ENCODE results near the gene RABGAP1. TPM values are rescaled to one million over a fixed set of nuclear protein-coding genes. Genes with fewer than 3 reads are reported as not detected.

RABGAP1 gene
- total RNA-seq, 1 donor from 2014 or later = 44.7 TPM

DNA sequence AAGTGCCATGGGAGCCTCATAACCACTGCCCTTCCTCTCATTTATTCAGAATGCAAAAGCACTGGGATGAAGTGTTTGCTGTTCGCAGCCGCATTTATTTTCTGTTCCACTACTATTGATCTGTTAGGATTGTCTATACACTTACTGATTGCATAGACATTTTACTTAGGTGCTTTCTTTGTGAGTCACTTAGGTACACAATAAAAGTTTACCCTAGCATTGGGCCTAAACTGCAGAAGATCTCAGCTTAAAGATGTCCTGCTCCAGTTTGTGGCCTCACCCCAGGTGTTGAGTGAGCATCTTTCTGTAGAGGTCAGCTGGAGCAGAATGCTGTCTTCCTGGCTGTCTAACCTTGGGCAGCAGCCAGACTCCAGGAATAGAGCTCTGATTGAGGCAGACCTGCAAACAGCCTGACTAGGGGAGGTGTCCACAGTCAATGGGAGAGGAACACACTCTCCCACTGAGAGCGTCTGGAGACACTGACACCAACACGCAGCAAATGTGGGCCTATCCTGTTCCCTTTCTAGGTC, 146.6 kb downstream of the RABGAP1 start:
- Histone ChIP-seq H3K9me3 (ENCODE audit: insufficient read depth, low read depth, low read length) (no peaks in the 10 kb centered on the region), H3K79me2 (ENCODE audit: insufficient read depth, low read length) (no peaks in the 10 kb centered on the region), H4K20me1 (ENCODE audit: insufficient read depth, low read length) (peaks cover 17% of the 10 kb centered on the region), H3K27ac (ENCODE audit: low read depth, low read length) (no peak overlapping the region), H3K36me3 (ENCODE audit: insufficient read depth, low read length) (peaks cover 20% of the 10 kb centered on the region), H2AFZ (ENCODE audit: low read depth, low read length) (no peak overlapping the region), H3K27me3 (ENCODE audit: insufficient read depth, low read length) (no peaks in the 10 kb centered on the region), H3K9ac (ENCODE audit: low read length) (no peak overlapping the region), H3K4me3 (ENCODE audit: insufficient read depth, low read depth, low read length) (no peak overlapping the region), H3K4me1 (ENCODE audit: insufficient read depth, low read length) (peaks cover 5% of the 10 kb centered on the region), H3K4me2 (ENCODE audit: low read length) (no peak overlapping the region)
- Mint-ChIP-seq H3K4me3 (ENCODE audit: unreplicated experiment) (no peak overlapping the region), H3K27me3 (ENCODE audit: low read depth, unreplicated experiment) (no peaks in the 10 kb centered on the region), H3K9me3 (ENCODE audit: unreplicated experiment) (no peaks in the 10 kb centered on the region), H3K36me3 (ENCODE audit: low read depth, unreplicated experiment) (peaks cover 13% of the 10 kb centered on the region), H3K27ac (ENCODE audit: unreplicated experiment) (no peak overlapping the region), H3K4me1 (ENCODE audit: low read depth, unreplicated experiment) (peaks cover 20% of the 10 kb centered on the region)
- FAIRE-seq (no peak), DNase-seq (ENCODE audit: low read depth) (no peak)
- TF ChIP-seq EZH2 (IDR thresholded peaks at IDR 0.05; ENCODE audit: insufficient read depth, low read length) = no peak
- TF ChIP-seq, protein P1, sequence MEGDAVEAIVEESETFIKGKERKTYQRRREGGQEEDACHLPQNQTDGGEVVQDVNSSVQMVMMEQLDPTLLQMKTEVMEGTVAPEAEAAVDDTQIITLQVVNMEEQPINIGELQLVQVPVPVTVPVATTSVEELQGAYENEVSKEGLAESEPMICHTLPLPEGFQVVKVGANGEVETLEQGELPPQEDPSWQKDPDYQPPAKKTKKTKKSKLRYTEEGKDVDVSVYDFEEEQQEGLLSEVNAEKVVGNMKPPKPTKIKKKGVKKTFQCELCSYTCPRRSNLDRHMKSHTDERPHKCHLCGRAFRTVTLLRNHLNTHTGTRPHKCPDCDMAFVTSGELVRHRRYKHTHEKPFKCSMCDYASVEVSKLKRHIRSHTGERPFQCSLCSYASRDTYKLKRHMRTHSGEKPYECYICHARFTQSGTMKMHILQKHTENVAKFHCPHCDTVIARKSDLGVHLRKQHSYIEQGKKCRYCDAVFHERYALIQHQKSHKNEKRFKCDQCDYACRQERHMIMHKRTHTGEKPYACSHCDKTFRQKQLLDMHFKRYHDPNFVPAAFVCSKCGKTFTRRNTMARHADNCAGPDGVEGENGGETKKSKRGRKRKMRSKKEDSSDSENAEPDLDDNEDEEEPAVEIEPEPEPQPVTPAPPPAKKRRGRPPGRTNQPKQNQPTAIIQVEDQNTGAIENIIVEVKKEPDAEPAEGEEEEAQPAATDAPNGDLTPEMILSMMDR (IDR thresholded peaks at IDR 0.05; ENCODE audit: insufficient read depth, low read depth, low read length) = no peak

DNA sequence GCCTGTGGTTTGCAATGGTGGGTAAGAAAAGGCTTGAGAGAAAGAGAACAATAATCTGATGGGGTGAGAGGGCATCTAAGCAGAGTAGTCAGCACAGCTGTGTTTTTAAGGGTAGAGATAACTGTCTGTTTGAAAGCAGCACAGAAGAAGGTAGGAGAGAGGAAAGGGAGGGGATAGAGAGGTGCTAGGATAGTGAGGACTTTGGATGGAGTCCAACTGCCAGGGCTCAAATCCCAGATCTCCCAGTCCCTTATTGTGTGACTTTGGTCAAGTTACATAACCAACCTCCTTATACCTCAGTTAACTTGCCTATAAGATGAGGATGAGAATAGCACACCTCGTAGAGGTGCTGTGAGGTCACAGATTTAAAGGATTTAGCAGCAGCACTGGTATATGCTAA, 148.2 kb downstream of the RABGAP1 start:
- Mint-ChIP-seq H3K9me3 (ENCODE audit: unreplicated experiment) (no peaks in the 10 kb centered on the region), H3K4me3 (ENCODE audit: unreplicated experiment) (no peak overlapping the region), H3K27me3 (ENCODE audit: low read depth, unreplicated experiment) (no peaks in the 10 kb centered on the region), H3K27ac (ENCODE audit: unreplicated experiment) (no peak overlapping the region), H3K36me3 (ENCODE audit: low read depth, unreplicated experiment) (peaks cover 21% of the 10 kb centered on the region), H3K4me1 (ENCODE audit: low read depth, unreplicated experiment) (peaks cover 20% of the 10 kb centered on the region)
- Histone ChIP-seq H3K27me3 (ENCODE audit: insufficient read depth, low read length) (no peaks in the 10 kb centered on the region), H3K27ac (ENCODE audit: low read depth, low read length) (no peak overlapping the region), H3K79me2 (ENCODE audit: insufficient read depth, low read length) (no peaks in the 10 kb centered on the region), H3K4me1 (ENCODE audit: insufficient read depth, low read length) (peaks cover 5% of the 10 kb centered on the region), H3K36me3 (ENCODE audit: insufficient read depth, low read length) (peaks cover 20% of the 10 kb centered on the region), H3K9ac (ENCODE audit: low read length) (no peak overlapping the region), H3K4me2 (ENCODE audit: low read length) (no peak overlapping the region), H2AFZ (ENCODE audit: low read depth, low read length) (no peak overlapping the region), H3K4me3 (ENCODE audit: insufficient read depth, low read depth, low read length) (no peak overlapping the region), H4K20me1 (ENCODE audit: insufficient read depth, low read length) (peaks cover 21% of the 10 kb centered on the region), H3K9me3 (ENCODE audit: insufficient read depth, low read depth, low read length) (no peaks in the 10 kb centered on the region)
- DNase-seq (ENCODE audit: low read depth) (no peak), FAIRE-seq (no peak)
- no peak for TF ChIP-seq EZH2 (IDR thresholded peaks at IDR 0.05; ENCODE audit: insufficient read depth, low read length)
- TF ChIP-seq, protein P1 (IDR thresholded peaks at IDR 0.05; ENCODE audit: insufficient read depth, low read depth, low read length) = no peak

DNA sequence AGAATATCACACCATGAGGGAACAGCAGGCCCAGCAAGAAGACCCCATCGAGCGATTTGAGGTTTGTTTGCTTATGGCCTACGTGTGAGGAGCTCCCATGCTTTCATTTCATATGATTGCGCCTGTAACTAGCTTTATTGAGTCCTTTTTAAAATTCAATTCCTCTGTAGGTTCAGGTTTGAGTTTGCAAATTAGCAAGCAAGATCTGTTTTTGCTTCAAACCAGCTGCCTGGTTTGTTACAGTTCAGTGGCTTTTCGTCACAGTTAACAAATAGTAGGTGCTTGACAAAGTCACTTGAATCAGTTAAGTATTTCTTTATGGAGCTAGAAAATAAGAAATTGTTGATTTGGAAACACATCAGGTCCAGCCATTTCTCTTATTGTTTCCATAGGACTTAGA, 149.0 kb downstream of the RABGAP1 start:
- H2AFZ ChIP-seq (ENCODE audit: low read depth, low read length) = no peak overlapping the region
- Mint-ChIP-seq H3K27ac (ENCODE audit: unreplicated experiment) (no peak overlapping the region), H3K9me3 (ENCODE audit: unreplicated experiment) (no peaks in the 10 kb centered on the region), H3K4me1 (ENCODE audit: low read depth, unreplicated experiment) (peaks cover 17% of the 10 kb centered on the region), H3K4me3 (ENCODE audit: unreplicated experiment) (no peak overlapping the region), H3K27me3 (ENCODE audit: low read depth, unreplicated experiment) (no peaks in the 10 kb centered on the region), H3K36me3 (ENCODE audit: low read depth, unreplicated experiment) (peaks cover 26% of the 10 kb centered on the region)
- H3K4me1 ChIP-seq (ENCODE audit: insufficient read depth, low read length) = peaks cover 3% of the 10 kb centered on the region
- H3K36me3 ChIP-seq (ENCODE audit: insufficient read depth, low read length) = peaks cover 20% of the 10 kb centered on the region
- no peak overlapping the region for H3K4me2 ChIP-seq (ENCODE audit: low read length)
- H3K9ac ChIP-seq (ENCODE audit: low read length) = no peak overlapping the region
- FAIRE-seq (no peak), DNase-seq (ENCODE audit: low read depth) (no peak)
- H3K79me2 ChIP-seq (ENCODE audit: insufficient read depth, low read length) = no peaks in the 10 kb centered on the region
- no peaks in the 10 kb centered on the region for H3K9me3 ChIP-seq (ENCODE audit: insufficient read depth, low read depth, low read length)
- H3K4me3 ChIP-seq (ENCODE audit: insufficient read depth, low read depth, low read length) = no peak overlapping the region
- H4K20me1 ChIP-seq (ENCODE audit: insufficient read depth, low read length) = peaks cover 21% of the 10 kb centered on the region
- TF ChIP-seq, protein P1 (IDR thresholded peaks at IDR 0.05; ENCODE audit: insufficient read depth, low read depth, low read length) = no peak
- no peak for TF ChIP-seq EZH2 (IDR thresholded peaks at IDR 0.05; ENCODE audit: insufficient read depth, low read length)
- no peaks in the 10 kb centered on the region for H3K27me3 ChIP-seq (ENCODE audit: insufficient read depth, low read length)
- H3K27ac ChIP-seq (ENCODE audit: low read depth, low read length) = no peak overlapping the region

All from astrocyte (in vitro differentiated cells and primary cell).